Lower lobe of right lung (tissue), 2 donors: ENCODE results near the gene BCL7C. TPM values are rescaled to one million over a fixed set of nuclear protein-coding genes. Genes with fewer than 3 reads are reported as not detected.
A peak's percentile ranks its signal among the peaks of the same experiment; 100 is the strongest.

ENCODE experiments used
- ATAC-seq, 2 donors: fragments of 200-7000 bp; cut with Tn5 transposase; one replicate each; pipeline ENCODE4 v1.9.1; 2020 to 2022; ENCODE audit warnings: mild to moderate bottlenecking in 2 of 2, moderate library complexity in 2 of 2
- DNase-seq: peaks from one replicate; pipeline ENCODE4 v3.0.0-alpha.2; 2020
- H3K27ac ChIP-seq: fragments of 200-600 bp; one replicate; pipeline ENCODE4 v1.8.0; 2022
- H3K27me3 ChIP-seq: fragments of 200-600 bp; one replicate; pipeline ENCODE4 v1.8.0; 2022; ENCODE audit warnings: low read depth
- H3K36me3 ChIP-seq: fragments of 200-600 bp; one replicate; pipeline ENCODE4 v1.8.0; 2022; ENCODE audit warnings: mild to moderate bottlenecking
- H3K4me1 ChIP-seq: fragments of 200-600 bp; one replicate; pipeline ENCODE4 v1.8.0; 2022
- H3K4me3 ChIP-seq: fragments of 200-600 bp; one replicate; pipeline ENCODE4 v1.8.0; 2022; ENCODE audit warnings: mild to moderate bottlenecking
- H3K9me3 ChIP-seq: fragments of 200-600 bp; one replicate; pipeline ENCODE4 v1.8.0; 2022
- CTCF ChIP-seq: fragments of 200-600 bp; IDR thresholded peaks from one replicate; pipeline ENCODE4 v1.8.0; 2022; ENCODE audit warnings: antibody characterized with exemption, mild to moderate bottlenecking
- intact Hi-C: fragments of 100-400 bp; cut with DNase I; formaldehyde crosslinking; loops from one replicate; pipeline ENCODE4 v1.11.0; 2022
- total RNA-seq: library from RNA; stranded (reverse); fragmentation: NEBNext Ultra II Directional; extraction: Animal tissue kit (Norgen Biotek cat#: 25700); gene quantifications from one replicate; pipeline ENCODE4 v1.2.1, GENCODE V29; 2021
- donor health status: DM: no; HTN: yes; CAD: no; lungs with severe emphysema.

The BCL7C gene
- total RNA-seq, 1 donor from 2014 or later: 23.3 TPM

- H3K27ac ChIP-seq: no peak overlapping the region
- H3K9me3 ChIP-seq: no peaks in the 10 kb centered on the region
- H3K27me3 ChIP-seq: no peaks in the 10 kb centered on the region
- DNase-seq (no peak), ATAC-seq (no peak)
- H3K4me1 ChIP-seq: peaks cover 16% of the 10 kb centered on the region
- no peak for TF ChIP-seq CTCF
- intact Hi-C loops: no loop called here
- no peaks in the 10 kb centered on the region for H3K36me3 ChIP-seq
- no peak overlapping the region for H3K4me3 ChIP-seq
These were observed 50.9 kb downstream of the BCL7C start for GRCh38 chr16:30842971-30843370.

- DNase-seq: no peak
- intact Hi-C loops: no loop called here
- Histone ChIP-seq H3K9me3 (no peaks in the 10 kb centered on the region), H3K27ac (no peak overlapping the region), H3K4me3 (no peak overlapping the region), H3K36me3 (no peaks in the 10 kb centered on the region), H3K27me3 (no peaks in the 10 kb centered on the region), H3K4me1 (peaks cover 16% of the 10 kb centered on the region)
- ATAC-seq: no peak
- TF ChIP-seq CTCF: no peak
These were observed 52.5 kb downstream of the BCL7C start for GRCh38 chr16:30841332-30841731.

GRCh38 chr16:30840611-30841010 lies 53.3 kb downstream of the BCL7C start:
- Histone ChIP-seq H3K27me3 (no peaks in the 10 kb centered on the region), H3K9me3 (no peaks in the 10 kb centered on the region), H3K27ac (no peak overlapping the region), H3K4me1 (peaks cover 16% of the 10 kb centered on the region), H3K36me3 (no peaks in the 10 kb centered on the region), H3K4me3 (no peak overlapping the region)
- intact Hi-C loops: no loop called here
- ATAC-seq: no peak
- DNase-seq: no peak
- no peak for TF ChIP-seq CTCF

GRCh38 chr16:30839523-30840227 lies 54.2 kb downstream of the BCL7C start:
- Histone ChIP-seq H3K4me1 (peaks cover 8% of the 10 kb centered on the region), H3K27ac (peak overlapping the region; percentile 55), H3K27me3 (no peaks in the 10 kb centered on the region), H3K36me3 (no peaks in the 10 kb centered on the region), H3K9me3 (no peaks in the 10 kb centered on the region), H3K4me3 (no peak overlapping the region)
- intact Hi-C loops: no loop called here
- TF ChIP-seq CTCF: no peak
- ATAC-seq (peak; percentile 79 to 82), DNase-seq (no peak)

- Histone ChIP-seq H3K9me3 (no peaks in the 10 kb centered on the region), H3K4me1 (peaks cover 8% of the 10 kb centered on the region), H3K4me3 (no peak overlapping the region), H3K27me3 (no peaks in the 10 kb centered on the region), H3K36me3 (no peaks in the 10 kb centered on the region), H3K27ac (peak overlapping the region; percentile 55)
- ATAC-seq (peak; percentile 19 to 34), DNase-seq (no peak)
- intact Hi-C loops: no loop called here
- TF ChIP-seq CTCF: no peak
These were observed 54.9 kb downstream of the BCL7C start for GRCh38 chr16:30838876-30839471.
